H9 (cell line): ENCODE results near the gene PLEKHN1. TPM values are rescaled to one million over a fixed set of nuclear protein-coding genes. Genes with fewer than 3 reads are reported as not detected.
A peak's percentile ranks its signal among the peaks of the same experiment; 100 is the strongest.

Experiments
- DNase-seq: peaks from one replicate; pipeline ENCODE4 v3.0.0-alpha.2; 2017
- H2AFZ ChIP-seq: one replicate; pipeline ENCODE4 v1.6.1; 2013; ENCODE audit warnings: mild to moderate bottlenecking, low read length, control low read depth, moderate library complexity
- H2AK5ac ChIP-seq: 2 replicates; pipeline ENCODE4 v1.6.1; 2013; ENCODE audit warnings: low read length, control low read depth, mixed read lengths; ENCODE audit not compliant: insufficient read length
- H2BK120ac ChIP-seq: one replicate; pipeline ENCODE4 v1.6.1; 2013; ENCODE audit warnings: low read depth, mild to moderate bottlenecking, low read length, control low read depth, inconsistent platforms; ENCODE audit not compliant: poor library complexity, severe bottlenecking
- H2BK12ac ChIP-seq: 2 replicates; pipeline ENCODE4 v1.6.1; 2013; ENCODE audit warnings: low read length, control low read depth, mixed read lengths, low read depth; ENCODE audit not compliant: insufficient read length
- H2BK15ac ChIP-seq: 2 replicates; pipeline ENCODE4 v1.6.1; 2013; ENCODE audit warnings: low read depth, low read length, control low read depth
- H2BK20ac ChIP-seq: one replicate; pipeline ENCODE4 v1.6.1; 2013; ENCODE audit warnings: low read depth, mild to moderate bottlenecking, low read length, control low read depth, inconsistent platforms; ENCODE audit not compliant: poor library complexity, severe bottlenecking
- H2BK5ac ChIP-seq: 2 replicates; pipeline ENCODE4 v1.6.1; 2013; ENCODE audit warnings: low read length, control low read depth, mixed read lengths; ENCODE audit not compliant: insufficient read length
- H3K14ac ChIP-seq: 2 replicates; pipeline ENCODE4 v1.6.1; 2013; ENCODE audit warnings: low read length, control low read depth; ENCODE audit not compliant: insufficient read depth
- H3K18ac ChIP-seq: 2 replicates; pipeline ENCODE4 v1.6.1; 2013; ENCODE audit warnings: low read depth, mild to moderate bottlenecking, mixed read lengths, low read length, control low read depth; ENCODE audit not compliant: insufficient read length
- H3K23ac ChIP-seq: 2 replicates; pipeline ENCODE4 v1.6.1; 2013; ENCODE audit warnings: low read length, control low read depth, mixed read lengths, low read depth; ENCODE audit not compliant: insufficient read length
- H3K23me2 ChIP-seq: 2 replicates; pipeline ENCODE4 v1.6.1; 2013; ENCODE audit warnings: low read depth, mild to moderate bottlenecking, mixed read lengths, low read length, control low read depth; ENCODE audit not compliant: insufficient read length, poor library complexity, severe bottlenecking
- H3K27ac ChIP-seq: 2 replicates; pipeline ENCODE4 v1.5.1; 2013; ENCODE audit warnings: low read length, control low read depth, mixed read lengths, low read depth; ENCODE audit not compliant: insufficient read length
- H3K27me3 ChIP-seq: 2 replicates; pipeline ENCODE4 v1.6.1; 2013; ENCODE audit warnings: low read length, control low read depth, inconsistent platforms; ENCODE audit not compliant: insufficient read depth
- H3K4ac ChIP-seq: 2 replicates; pipeline ENCODE4 v1.6.1; 2013; ENCODE audit warnings: low read depth, mild to moderate bottlenecking, control low read depth, inconsistent platforms, low read length, moderate library complexity
- H3K4me1 ChIP-seq: 2 replicates; pipeline ENCODE4 v1.6.1; 2013; ENCODE audit warnings: low read length, control low read depth, inconsistent platforms; ENCODE audit not compliant: insufficient read depth
- H3K4me2 ChIP-seq: 2 replicates; pipeline ENCODE4 v1.6.1; 2013; ENCODE audit warnings: low read length, control low read depth, mixed read lengths; ENCODE audit not compliant: insufficient read length, insufficient read depth
- H3K56ac ChIP-seq: 2 replicates; pipeline ENCODE4 v1.6.1; 2013; ENCODE audit warnings: low read depth, mild to moderate bottlenecking, mixed read lengths, low read length, control low read depth; ENCODE audit not compliant: insufficient read length
- H3K79me1 ChIP-seq: 2 replicates; pipeline ENCODE4 v1.6.1; 2013; ENCODE audit warnings: low read depth, mild to moderate bottlenecking, moderate library complexity, low read length, control low read depth, inconsistent platforms; ENCODE audit not compliant: insufficient read depth, poor library complexity, severe bottlenecking
- H3K79me2 ChIP-seq: 2 replicates; pipeline ENCODE4 v1.6.1; 2013; ENCODE audit warnings: low read length, control low read depth, inconsistent platforms; ENCODE audit not compliant: insufficient read depth
- H3K9ac ChIP-seq: 2 replicates; pipeline ENCODE4 v1.6.1; 2013; ENCODE audit warnings: low read length, control low read depth, mixed read lengths; ENCODE audit not compliant: insufficient read length; ENCODE audit errors: extremely low read depth
- H3K9me3 ChIP-seq: one replicate; pipeline ENCODE4 v1.6.1; 2013; ENCODE audit warnings: low read depth, low read length, inconsistent platforms; ENCODE audit not compliant: control insufficient read depth
- H3T11ph ChIP-seq: one replicate; pipeline ENCODE4 v1.6.1; 2013; ENCODE audit warnings: mild to moderate bottlenecking, low read length, control low read depth, inconsistent platforms
- H4K20me1 ChIP-seq: one replicate; pipeline ENCODE4 v1.6.1; 2013; ENCODE audit not compliant: control insufficient read depth, insufficient read length, insufficient read depth
- H4K5ac ChIP-seq: 2 replicates; pipeline ENCODE4 v1.6.1; 2013; ENCODE audit warnings: low read depth, mild to moderate bottlenecking, mixed read lengths, low read length, control low read depth; ENCODE audit not compliant: insufficient read length
- H4K8ac ChIP-seq: replicated peaks from 2 replicates; pipeline ENCODE4 v1.6.1; 2013; ENCODE audit warnings: low read length, control low read depth, mixed read lengths, low read depth; ENCODE audit not compliant: insufficient read length
- H4K91ac ChIP-seq: 2 replicates; pipeline ENCODE4 v1.6.1; 2013; ENCODE audit warnings: low read depth, mild to moderate bottlenecking, moderate library complexity, mixed read lengths, low read length, control low read depth; ENCODE audit not compliant: insufficient read length
- H3K27ac Mint-ChIP-seq, 3 experiments: 2 replicates in 2 of 3; 3 replicates in 1 of 3; pipeline ENCODE4 v1.8.0; 2020 to 2021; ENCODE audit warnings: mixed read lengths in 3 of 3, mild to moderate bottlenecking in 1 of 3, moderate library complexity in 1 of 3
- H3K27me3 Mint-ChIP-seq: 2 replicates; pipeline ENCODE4 v1.8.0; 2021; ENCODE audit warnings: low read depth, mild to moderate bottlenecking, moderate library complexity, mixed read lengths
- H3K36me3 Mint-ChIP-seq, 3 experiments: 2 replicates in 2 of 3; 3 replicates in 1 of 3; pipeline ENCODE4 v1.8.0; 2020 to 2021; ENCODE audit warnings: low read depth in 3 of 3, mixed read lengths in 3 of 3; ENCODE audit not compliant: insufficient read depth in 1 of 3
- H3K4me1 Mint-ChIP-seq, 2 experiments: 2 replicates each; pipeline ENCODE4 v1.8.0; 2020; ENCODE audit warnings: mixed read lengths in 2 of 2
- H3K4me3 Mint-ChIP-seq, 2 experiments: 2 replicates in 1 of 2; 3 replicates in 1 of 2; pipeline ENCODE4 v1.8.0; 2020 to 2021; ENCODE audit warnings: mild to moderate bottlenecking in 2 of 2, mixed read lengths in 2 of 2, moderate library complexity in 1 of 2
- H3K9me3 Mint-ChIP-seq, 2 experiments: 2 replicates in 1 of 2; 3 replicates in 1 of 2; pipeline ENCODE4 v1.8.0; 2020; ENCODE audit warnings: mild to moderate bottlenecking in 2 of 2, mixed read lengths in 2 of 2, moderate library complexity in 1 of 2
- CTCF ChIP-seq: fragments of 200-600 bp; sonication (generic); conservative IDR thresholded peaks from 3 replicates; pipeline ENCODE4 v1.8.0; 2021; ENCODE audit warnings: antibody characterized with exemption, mild to moderate bottlenecking
- WGBS: extraction: QIAGEN DNeasy Blood & Tissue Kit; methylation state at CpG from one replicate; pipeline ENCODE4 v1.1.7; 2013; ENCODE audit warnings: missing lambda C conversion rate, low lambda C conversion rate, mixed read lengths; ENCODE audit not compliant: insufficient read length; ENCODE audit errors: extremely low coverage; 5-methylcytosine and 5-hydroxymethylcytosine counted together
- total RNA-seq: library from RNA; stranded (reverse); gene quantifications from 2 replicates; pipeline ENCODE4 v1.2.1, GENCODE V29; 2021

PLEKHN1 gene
- total RNA-seq, 1 experiment from 2014 or later, result 3.0 TPM

GRCh38 chr1:998745-998994 is 32.4 kb downstream of the PLEKHN1 start:
- peaks cover 79% of the 10 kb centered on the region for H3K27me3 Mint-ChIP-seq
- TF ChIP-seq CTCF, result 0 out of 3 replicates have a peak, but pooled peaks have one; percentile 5
- no peaks in the 10 kb centered on the region for H3K9me3 Mint-ChIP-seq
- Histone ChIP-seq H4K91ac (no peak overlapping the region), H3K23me2 (peaks cover 20% of the 10 kb centered on the region), H3K18ac (no peak overlapping the region), H3K9me3 (no peaks in the 10 kb centered on the region), H3K79me2 (no peaks in the 10 kb centered on the region), H3K4ac (no peak overlapping the region), H3K4me2 (peak overlapping the region; percentile 9), H2AK5ac (no peak overlapping the region), H3K56ac (no peak overlapping the region), H3K14ac (no peak overlapping the region), H3K27me3 (peaks cover 37% of the 10 kb centered on the region; the same call in 1 of the 2 replicates), H2BK5ac (no peak overlapping the region), H3K27ac (no peak overlapping the region), H3K4me1 (0 out of 2 replicates have a peak, but pooled peaks cover 1% of the 10 kb centered on the region), H4K8ac (no peak overlapping the region), H2BK12ac (no peak overlapping the region), H4K5ac (no peak overlapping the region), H2AFZ (no peak overlapping the region), H3T11ph (no peak overlapping the region), H3K23ac (no peak overlapping the region), H2BK120ac (no peak overlapping the region), H2BK20ac (no peak overlapping the region), H3K79me1 (no peaks in the 10 kb centered on the region), H4K20me1 (no peaks in the 10 kb centered on the region), H3K9ac (no peak overlapping the region), H2BK15ac (no peak overlapping the region)
- H3K4me3 Mint-ChIP-seq, result peak overlapping the region in 1 of 2 experiments; percentile 71; a peak in 3 of 5 replicates
- DNase-seq, result no peak
- H3K27ac Mint-ChIP-seq, result no peak overlapping the region
- no CpG with 5 or more reads among the region's 27 CpGs for WGBS
- H3K36me3 Mint-ChIP-seq, result no peaks in the 10 kb centered on the region
- peaks cover 5 to 17% of the 10 kb centered on the region in 2 experiments for H3K4me1 Mint-ChIP-seq
